Breast epithelium (tissue), 3 donors: ENCODE results near the gene MLLT10.

Source experiments
- CTCF ChIP-seq, 3 donors: fragments of 450-650 bp; IDR thresholded peaks; one replicate each; pipeline ENCODE4 v1.5.1; 2016 to 2017; ENCODE audit warnings: antibody characterized with exemption in 3 of 3, mild to moderate bottlenecking in 3 of 3, moderate library complexity in 3 of 3
- POLR2A ChIP-seq: fragments of 450-650 bp; IDR thresholded peaks from one replicate; pipeline ENCODE4 v1.6.1; 2016; ENCODE audit warnings: antibody characterized with exemption, mild to moderate bottlenecking, moderate library complexity
- POLR2AphosphoS5 ChIP-seq, 3 donors: sonication (generic); formaldehyde crosslinking; IDR thresholded peaks; one replicate each; pipeline ENCODE4 v1.6.1; 2017; ENCODE audit warnings: antibody characterized with exemption in 3 of 3

- TF ChIP-seq CTCF (IDR thresholded peaks at IDR 0.05) (no peak), POLR2AphosphoS5 (IDR thresholded peaks at IDR 0.05) (no peak), POLR2A (no peak)
These were observed 18.4 kb upstream of the MLLT10 start for GRCh38 chr10:21515361-21516241.
